ENCODE measurements around the gene PRPSAP2. TPM values are rescaled to one million over a fixed set of nuclear protein-coding genes. Genes with fewer than 3 reads are reported as not detected.
"Not testable (repeated sequence)": the region's sequence is repeated elsewhere in the genome, so short reads cannot be mapped to it uniquely, and the experiment has no call there.

Gene PRPSAP2, protein sequence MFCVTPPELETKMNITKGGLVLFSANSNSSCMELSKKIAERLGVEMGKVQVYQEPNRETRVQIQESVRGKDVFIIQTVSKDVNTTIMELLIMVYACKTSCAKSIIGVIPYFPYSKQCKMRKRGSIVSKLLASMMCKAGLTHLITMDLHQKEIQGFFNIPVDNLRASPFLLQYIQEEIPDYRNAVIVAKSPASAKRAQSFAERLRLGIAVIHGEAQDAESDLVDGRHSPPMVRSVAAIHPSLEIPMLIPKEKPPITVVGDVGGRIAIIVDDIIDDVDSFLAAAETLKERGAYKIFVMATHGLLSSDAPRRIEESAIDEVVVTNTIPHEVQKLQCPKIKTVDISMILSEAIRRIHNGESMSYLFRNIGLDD
- 51.9 TPM for total RNA-seq

DNA sequence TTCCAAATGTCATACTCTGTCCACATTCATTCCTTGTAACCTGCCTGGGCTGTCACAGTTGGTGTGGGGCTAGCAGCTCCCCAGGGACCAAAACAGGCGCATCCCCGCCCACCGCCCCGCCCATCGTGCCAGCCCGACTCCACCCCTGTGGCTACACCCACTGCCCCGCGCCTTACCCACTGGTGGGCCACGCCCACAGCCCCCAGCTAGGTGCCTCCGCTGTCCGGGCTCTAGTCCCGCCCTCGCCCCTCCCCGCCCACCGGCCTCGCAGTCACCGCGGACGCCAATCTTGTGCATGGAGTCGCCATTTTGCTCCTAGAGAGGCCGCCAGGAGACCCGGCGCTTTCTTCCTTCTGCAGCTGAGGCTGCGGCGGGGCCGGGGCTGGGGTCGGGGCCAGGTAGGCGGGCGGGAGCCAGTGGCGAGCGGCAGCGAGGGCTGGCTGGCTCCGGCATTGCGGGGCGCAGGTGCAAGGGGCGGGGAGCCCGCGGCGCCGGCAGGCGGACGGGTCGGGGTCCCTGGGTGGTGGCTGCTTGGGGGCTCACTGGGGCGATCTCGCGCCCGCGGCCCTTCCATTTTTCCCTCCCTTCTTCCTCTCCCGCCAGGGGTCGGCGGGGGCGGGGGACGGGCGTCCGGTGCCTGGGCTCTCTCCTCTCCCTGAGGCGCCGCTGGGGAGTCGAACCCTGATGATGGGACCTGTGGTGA lies at the start of gene PRPSAP2:
TSS of gene PRPSAP2 (plus strand) at position 268 of the 703 bp plus-strand sequence. CDS start 7,703 bp downstream, outside the sequence.
- DNase-seq: peak; percentile 80

DNA sequence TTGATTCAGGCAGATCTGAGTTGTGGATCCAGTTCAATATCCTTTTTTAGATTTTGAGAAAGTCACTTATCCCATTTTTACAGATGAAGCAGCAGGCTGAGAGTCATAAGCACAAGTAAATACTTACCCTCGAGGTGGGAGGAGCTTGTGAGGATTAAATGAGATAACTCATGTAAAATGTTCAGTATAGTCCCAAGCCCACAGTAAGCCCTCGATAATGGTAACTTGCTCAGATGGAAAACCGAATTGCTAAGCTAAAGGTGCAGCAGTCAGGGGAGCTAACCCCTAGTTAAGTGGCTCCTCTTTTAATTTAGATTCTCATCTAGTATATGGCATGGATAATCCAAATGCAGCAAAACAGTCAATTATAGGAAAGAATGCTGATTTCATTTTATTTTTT lies 42.0 kb upstream of the PRPSAP2 start:
- not testable (repeated sequence) for DNase-seq

DNA sequence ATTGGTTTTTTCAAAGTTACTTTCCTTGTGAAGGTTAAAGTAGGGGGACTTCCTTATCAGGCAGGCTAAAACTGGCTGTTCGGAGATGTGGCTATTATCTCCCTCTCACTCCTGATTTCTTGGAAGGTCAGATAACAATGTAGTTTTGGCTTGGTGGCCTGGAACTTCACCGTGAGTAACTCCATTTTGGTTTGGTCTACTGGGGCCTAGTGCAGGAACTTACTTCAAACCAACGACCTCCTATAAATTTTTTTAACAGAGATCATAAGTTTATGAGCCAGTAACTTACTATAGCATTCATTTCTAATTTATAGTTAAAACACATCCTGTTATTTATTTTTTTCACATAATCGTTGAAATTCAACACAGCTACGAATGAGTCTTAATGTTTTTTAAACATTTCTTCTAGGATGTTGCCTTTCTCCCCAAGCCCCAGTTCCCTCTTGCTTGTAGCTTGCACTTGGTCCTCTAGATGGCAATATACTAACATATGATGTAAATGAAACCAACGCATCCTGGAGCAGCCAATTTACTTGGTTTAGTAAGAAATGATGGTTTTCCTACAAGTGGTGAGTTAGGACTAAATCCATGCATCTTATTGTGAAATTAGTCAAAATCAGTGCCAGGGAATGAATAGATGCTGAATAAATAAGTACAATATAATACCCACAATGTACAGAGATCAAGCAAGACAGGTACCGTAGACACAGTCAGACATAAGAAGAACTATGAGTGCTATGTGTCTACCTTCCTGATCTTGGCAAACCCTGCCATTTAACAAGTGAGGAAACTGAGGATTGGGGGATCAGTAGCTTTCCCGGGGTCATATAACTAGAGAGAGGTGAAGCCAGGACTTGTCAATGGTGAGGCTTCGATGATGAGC lies 41.2 kb upstream of the PRPSAP2 start:
- DNase-seq: peak; percentile 19

DNA sequence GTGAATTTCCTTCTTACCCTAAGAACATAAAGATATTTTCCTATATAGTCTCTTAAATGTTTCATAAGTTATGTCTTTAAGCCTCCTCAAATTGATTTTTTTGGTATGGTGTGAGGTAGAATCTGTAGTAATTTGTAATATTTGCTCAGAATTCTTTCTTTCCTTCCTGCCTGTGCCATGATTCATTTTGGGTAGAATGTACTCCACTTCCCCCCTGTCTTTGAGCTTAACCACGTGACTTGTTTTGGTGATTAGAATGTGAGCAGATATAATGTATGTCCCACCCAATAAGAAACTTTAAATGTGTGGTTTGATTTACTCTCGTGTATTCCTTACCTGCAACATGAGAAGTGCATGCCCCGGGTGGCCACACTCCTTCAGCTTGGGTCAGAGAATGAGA lies 36.5 kb upstream of the PRPSAP2 start:
- DNase-seq: not testable (repeated sequence)

DNA sequence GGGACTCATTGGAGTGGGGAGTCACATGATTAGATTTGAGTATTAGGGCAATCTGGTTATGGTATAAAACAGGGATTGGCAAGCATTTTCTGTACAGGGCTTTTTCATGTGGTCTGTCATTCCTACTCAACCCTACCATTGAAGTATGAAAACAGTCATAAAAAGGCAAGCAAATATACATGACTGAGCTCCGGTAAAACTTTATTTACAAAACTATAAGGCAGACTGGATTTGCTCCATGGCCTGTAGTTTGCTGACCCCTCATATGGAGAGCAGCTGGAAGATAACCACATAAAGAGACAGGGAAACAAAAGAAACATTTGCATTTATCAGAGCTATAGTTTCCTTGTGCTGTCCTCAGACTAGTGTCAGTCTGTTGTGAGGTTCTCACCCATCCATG lies 30.3 kb upstream of the PRPSAP2 start:
- not testable (repeated sequence) for DNase-seq

DNA sequence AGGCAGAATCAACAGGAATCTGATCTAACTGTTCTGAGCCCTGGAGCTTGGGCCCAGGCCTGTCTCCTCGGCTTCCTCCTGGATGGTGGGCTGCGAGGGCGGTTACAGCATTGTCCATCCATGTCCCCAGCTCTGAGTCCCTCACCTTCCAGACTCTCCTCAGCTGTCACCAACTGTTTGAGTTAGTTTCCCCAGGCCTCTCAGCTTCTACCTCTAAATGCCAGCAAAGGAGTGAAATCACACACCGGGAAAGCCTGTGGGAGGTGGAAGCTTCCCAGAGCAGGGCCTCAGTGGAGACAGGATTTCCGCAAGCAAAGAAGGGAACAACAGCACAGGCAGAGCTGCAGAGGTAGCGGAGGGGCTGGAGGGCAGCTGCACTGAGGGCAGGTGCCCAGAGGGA lies 9.4 kb upstream of the PRPSAP2 start:
- DNase-seq: no peak

- DNase-seq: no peak
Observed at GRCh38 chr17:18850679-18851078, 7.3 kb upstream of the PRPSAP2 start.

DNA sequence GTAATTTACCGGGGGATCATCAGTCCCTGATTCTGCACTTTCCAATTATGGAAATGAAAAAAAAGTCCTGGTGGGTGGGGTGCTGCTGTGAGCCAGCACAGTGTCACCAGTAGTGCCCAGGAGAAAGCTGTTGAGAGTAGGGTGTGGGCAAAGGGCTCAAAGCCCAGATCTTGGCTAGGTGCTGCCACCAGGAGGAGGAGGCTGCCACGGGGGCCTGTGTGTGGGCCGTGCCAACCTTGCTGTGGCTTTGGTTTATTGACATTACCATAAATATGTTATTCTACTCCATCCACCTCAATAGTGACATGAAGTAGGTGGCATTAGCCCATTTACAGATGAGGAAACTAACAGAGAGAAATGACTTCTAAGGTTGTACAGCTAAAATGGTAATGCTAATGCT lies 6.7 kb upstream of the PRPSAP2 start:
- no peak for DNase-seq

DNA sequence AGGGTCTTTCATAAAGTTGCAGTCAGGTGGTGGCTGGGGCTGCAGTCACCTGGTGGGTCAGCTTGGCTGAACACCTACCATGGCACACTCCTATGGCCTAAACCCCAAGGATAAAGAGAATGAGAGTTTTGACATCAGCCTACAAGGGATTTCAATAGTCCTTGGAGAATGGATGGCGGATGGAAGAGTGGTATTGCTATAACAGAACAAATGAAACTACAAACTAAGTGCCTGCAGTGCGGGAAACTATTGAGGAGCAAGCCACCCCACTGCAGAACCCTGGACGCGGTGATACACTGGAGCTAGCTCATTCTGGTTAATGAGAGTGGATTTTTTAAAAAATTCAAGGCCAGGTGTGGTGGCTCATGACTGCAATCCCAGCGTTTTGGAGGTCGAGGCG lies 3.0 kb upstream of the PRPSAP2 start:
- DNase-seq: no peak

- peak; percentile 98 for DNase-seq
Observed at GRCh38 chr17:18855831-18856569, 1.9 kb upstream of the PRPSAP2 start.

- no peak for DNase-seq
Observed at GRCh38 chr17:18856570-18856915, 1.4 kb upstream of the PRPSAP2 start.

- no peak for DNase-seq
Observed at GRCh38 chr17:18858567-18859245, 775 bp downstream of the PRPSAP2 start.

- DNase-seq: no peak
Observed at GRCh38 chr17:18859256-18859655, 1.3 kb downstream of the PRPSAP2 start.

DNA sequence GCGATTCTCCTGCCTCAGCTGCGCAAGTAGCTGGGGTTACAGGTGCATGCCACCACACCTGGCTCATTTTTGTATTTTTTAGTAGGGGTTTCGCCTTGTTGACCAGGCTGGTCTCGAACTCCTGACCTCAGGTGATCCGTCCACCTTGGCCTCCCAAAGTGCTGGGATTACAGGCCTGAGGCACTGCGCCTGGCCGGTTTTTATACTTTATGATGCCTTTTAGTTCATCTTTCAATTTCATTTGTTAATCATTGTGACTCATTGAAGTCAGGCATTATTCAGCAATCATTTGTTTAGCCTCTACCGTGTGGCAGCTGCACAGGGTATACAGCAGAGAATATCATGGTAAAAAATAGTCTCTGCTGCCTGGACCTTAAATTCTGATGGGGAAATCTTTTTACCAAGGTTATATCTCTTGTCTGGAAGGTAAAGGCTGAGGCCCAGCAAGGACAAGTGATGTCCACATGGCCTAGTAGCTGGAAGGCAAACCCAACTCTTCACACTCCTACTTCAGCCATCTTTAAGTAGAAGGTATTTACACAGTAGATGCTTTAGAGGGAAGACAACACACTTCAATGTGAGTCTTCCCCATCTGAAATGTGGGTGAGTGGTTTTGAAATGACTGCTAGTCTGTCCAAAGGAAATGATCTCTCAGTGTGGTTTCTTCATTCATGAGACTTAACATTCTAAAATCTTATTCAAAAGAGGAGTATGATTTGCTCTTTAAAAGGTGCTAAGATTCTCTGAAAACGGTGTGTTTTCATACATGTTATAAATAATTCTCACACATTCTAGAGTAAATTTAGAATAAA lies 2.4 kb downstream of the PRPSAP2 start:
- no peak for DNase-seq

- DNase-seq: no peak
Observed at GRCh38 chr17:18862011-18862410, 4.1 kb downstream of the PRPSAP2 start.

DNA sequence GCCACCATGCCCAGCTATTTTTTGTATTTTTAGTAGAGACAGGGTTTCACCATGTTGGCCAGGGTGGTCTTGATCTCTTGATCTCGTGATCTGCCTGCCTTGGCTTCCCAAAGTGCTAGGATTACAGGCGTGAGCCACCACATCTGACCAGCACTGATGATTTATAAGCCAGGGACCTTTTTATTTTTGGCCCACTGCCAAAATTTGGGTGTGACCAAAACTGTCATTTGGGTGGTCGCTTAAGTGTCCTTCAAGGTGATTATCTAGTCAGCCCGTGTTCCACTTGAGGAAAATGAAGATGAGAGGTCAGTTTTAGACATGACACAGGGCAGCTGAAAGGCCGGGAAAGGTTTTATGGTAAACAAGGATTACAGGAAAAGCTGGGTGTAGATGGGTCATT lies 7.1 kb downstream of the PRPSAP2 start:
- DNase-seq: not testable (repeated sequence)

DNA sequence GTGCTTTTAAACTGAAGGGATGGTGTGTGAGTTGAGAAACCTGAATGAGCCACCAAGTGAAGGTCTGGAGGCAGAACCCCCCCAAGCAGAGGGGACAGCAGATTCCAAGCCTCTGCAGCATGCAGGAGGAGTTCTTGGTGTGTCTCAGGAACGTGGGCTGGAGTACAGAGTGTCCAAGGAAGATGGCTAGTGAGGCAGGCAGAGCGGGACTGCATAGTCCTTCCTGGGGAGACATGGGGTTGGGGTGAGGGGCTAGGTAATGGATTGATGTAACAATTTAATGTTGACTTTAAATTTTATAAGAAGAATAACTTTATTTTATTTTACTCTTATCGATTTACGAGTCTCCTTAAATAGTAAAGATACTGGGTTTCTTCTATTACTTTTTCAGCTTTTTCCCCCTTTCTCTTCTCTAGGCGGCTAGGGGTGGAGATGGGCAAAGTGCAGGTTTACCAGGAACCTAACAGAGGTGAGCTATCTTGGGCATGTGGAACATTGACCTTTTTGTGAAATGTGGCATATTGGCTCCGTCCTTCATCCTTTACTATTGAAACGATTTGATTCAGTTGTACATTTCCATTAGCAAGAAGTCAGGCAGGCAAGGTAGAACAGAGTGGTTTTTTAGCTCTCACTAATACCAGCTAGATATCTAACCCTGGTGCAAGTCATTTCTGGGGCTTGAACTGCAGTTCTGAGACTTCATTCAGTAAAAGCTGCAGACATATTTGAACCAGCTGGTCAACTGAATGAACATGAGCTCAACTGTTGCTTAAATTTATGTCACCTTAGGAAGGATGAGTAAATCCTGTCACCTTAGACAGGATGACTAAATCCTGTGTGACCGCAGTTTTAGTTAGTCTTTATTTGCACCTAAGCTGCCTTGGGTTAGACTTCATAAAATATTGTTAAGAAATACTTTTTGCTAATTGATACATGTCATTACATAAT lies 9.2 kb downstream of the PRPSAP2 start:
- DNase-seq: no peak

GRCh38 chr17:18877104-18877645 lies 19.2 kb downstream of the PRPSAP2 start:
- DNase-seq: no peak

- DNase-seq: no peak
Observed at GRCh38 chr17:18888766-18889290, 30.9 kb downstream of the PRPSAP2 start.
